Colon (tissue), 2 donors: ENCODE measurements around the gene CLEC4A.
"Not testable (repeated sequence)": the region's sequence is repeated elsewhere in the genome, so short reads cannot be mapped to it uniquely, and the experiment has no call there.

Experiments used
- FAIRE-seq: peaks from 2 replicates; lab custom pipeline; 2012; peaks lifted over from hg19 to GRCh38; lab: Jason Lieb, UNC
- donor health status: control.
- donor health status: control.

Gene CLEC4A

GRCh38 chr12:8123124-8123912, at the start of gene CLEC4A:
Gene CLEC4A (plus strand): TSS chr12:8123617. CDS start chr12:8123879, 262 bp downstream.
- FAIRE-seq: no peak

DNA sequence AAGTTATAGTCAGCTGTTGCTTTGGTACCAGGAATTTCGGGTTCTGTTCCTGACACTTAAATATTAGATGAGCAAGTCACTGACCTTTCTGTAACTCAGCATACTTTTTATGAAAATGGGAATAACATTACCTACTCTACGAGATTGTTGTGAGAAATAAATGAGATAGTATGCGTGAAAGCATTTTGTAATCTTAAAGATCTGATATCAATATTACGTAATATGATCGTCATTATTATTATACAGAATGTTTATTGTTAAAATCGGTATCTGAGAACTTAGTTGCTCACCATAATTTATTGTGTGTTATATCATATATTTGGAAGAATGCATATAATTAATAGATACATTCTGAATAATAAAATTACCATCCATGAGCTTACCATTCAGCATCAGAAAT, 47.5 kb upstream of the CLEC4A start:
- FAIRE-seq: no peak

GRCh38 chr12:8076366-8076765, 47.1 kb upstream of the CLEC4A start:
- FAIRE-seq: no peak

- no peak for FAIRE-seq
Observed at GRCh38 chr12:8077207-8077606, 46.2 kb upstream of the CLEC4A start.

GRCh38 chr12:8078398-8078797, 45.0 kb upstream of the CLEC4A start:
- FAIRE-seq: no peak

GRCh38 chr12:8078916-8079315, 44.5 kb upstream of the CLEC4A start:
- no peak for FAIRE-seq

DNA sequence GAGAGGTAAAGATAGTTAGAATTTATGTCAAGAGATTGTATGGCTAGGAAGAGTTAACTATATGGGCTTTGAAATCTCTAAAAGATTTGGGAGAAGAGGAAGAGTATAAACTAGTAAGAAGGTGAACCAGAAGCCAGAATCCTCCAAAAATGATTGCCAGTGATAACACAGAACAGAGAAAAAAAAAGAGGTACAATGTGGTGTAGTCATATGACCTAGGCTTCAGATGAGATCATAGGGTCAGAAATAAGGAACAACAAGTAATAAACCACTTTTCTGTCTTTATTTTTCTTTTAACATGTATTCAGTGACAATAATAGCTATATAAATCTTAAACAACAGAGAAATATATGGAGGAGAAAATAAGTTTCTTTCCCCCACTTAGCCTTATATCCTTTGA, 43.3 kb upstream of the CLEC4A start:
- no peak for FAIRE-seq

GRCh38 chr12:8081251-8081920, 42.0 kb upstream of the CLEC4A start:
- no peak for FAIRE-seq

GRCh38 chr12:8082808-8083100, 40.7 kb upstream of the CLEC4A start:
- no peak for FAIRE-seq

DNA sequence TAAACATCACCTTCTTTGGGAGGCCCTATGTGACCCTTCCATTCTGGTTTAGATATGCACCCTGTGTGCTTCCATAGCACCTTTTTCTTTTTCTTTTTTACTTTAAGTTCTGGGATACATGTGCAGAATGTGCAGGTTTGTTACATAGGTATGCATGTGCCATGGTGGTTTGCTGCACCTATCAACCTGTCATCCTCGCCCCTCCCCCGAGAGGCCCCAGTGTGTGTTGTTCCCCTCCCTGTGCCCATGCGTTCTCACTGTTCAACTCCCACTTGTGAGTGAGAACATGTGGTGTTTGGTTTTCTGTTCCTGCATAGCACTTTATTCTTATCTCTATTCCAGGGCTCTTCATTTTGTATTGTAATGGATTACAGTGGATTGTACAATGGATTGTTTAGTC, 39.1 kb upstream of the CLEC4A start:
- FAIRE-seq: not testable (repeated sequence)

DNA sequence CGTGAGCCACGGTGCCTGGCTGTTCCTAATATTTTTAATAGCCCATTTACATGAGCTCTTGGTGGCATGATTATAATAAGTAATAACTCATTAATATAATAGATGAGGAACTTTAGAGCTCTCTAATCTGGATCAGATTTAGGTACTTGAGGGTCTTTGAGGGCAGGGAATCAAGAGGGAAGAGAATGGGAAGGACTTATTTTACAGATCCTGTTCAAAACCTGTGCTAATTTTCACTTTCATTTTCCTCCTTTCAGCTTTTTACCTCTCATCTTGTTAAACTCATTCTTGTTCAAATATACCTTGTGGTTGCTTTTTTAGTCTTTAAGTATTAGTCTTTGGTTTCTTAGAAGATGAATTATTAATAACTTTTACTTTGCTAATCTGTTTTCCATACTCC, 35.8 kb upstream of the CLEC4A start:
- FAIRE-seq: no peak

DNA sequence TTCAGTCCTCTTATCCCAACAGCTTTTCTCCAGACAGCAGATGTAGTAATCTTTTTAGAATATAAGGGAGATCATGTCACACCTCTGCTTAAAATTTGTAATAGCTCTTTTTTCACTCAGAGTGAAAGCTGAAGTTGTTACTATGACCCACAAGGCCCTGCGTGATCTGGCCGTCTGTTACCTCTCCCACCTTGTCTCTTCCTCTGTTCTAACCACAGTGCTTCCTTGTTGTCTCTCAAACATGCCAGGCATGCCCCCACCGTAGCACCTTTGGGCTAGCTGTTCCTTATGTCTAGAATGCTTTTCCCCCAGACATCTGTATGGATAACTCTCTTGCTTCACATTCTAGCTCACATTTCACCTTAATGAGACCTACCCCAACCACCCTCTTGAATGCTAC, 34.8 kb upstream of the CLEC4A start:
- no peak for FAIRE-seq

DNA sequence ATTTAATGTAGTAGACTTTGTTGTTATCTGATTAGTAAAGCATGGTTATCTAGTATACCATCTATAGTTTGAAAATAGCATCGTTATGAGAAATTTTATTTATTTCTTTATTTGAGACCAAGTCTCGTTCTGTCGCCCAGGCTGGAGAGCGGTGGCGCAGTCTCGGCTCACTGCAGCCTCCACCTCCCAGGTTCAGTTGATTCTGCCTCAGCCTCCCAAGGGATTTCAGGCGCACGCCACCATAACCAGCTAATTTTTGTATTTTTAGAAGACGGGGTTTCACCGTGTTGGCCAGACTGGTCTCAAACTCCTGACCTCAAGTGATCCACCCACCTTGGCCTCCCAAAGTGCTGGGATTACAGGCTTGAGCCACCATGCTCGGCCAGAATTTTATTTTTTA, 34.1 kb upstream of the CLEC4A start:
- not testable (repeated sequence) for FAIRE-seq

GRCh38 chr12:8089716-8090115, 33.7 kb upstream of the CLEC4A start:
- FAIRE-seq: no peak

DNA sequence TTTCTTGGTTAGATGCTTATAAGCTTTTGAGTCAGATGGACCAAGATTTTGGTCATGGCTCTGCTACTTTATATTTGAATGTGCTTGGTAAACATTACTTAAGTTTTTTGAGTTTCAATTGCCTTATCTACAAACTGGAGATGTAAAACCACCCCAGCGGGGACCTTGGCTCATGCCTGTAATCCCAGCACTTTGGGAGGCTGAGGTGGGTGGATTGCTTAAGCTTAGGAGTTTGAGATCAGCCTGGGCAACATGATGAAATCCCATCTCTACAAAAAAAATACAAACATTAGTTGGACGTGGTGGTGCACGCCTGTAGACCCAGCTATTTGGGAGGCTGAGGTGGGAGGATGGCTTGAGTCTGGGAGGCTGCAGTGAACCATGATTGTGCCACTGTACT, 30.1 kb upstream of the CLEC4A start:
- no peak for FAIRE-seq

GRCh38 chr12:8096281-8096915, 27.0 kb upstream of the CLEC4A start:
- FAIRE-seq: no peak

GRCh38 chr12:8099235-8099634, 24.2 kb upstream of the CLEC4A start:
- FAIRE-seq: no peak

DNA sequence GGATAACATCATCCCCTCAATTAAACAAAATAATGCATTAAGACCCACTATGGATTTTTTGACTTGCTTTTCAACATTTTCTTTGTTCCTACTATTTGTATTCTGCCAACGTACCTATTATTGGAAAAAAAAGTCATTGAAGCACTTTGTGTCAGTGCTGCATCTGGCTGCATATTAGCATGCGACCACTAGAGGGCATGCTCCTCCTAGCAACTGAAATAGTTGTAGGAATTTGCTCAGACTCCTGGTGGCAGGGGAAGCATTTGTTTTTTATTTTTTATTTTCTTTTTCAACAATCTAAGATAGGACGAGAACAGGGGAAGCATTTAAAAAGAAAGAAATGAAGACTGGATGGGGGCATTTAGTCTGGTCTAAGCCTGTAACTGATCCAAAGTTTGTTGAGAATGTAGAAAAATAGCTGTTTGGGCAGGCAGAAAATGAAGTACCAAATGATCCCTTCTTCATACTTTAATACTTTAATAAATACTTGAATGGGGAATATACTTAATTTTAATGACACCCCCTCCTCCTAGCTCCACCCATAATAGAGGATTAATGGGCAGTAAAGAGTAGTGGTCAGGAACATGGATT, 14.5 kb upstream of the CLEC4A start:
- FAIRE-seq: peak; percentile 58

- not testable (repeated sequence) for FAIRE-seq
Observed at GRCh38 chr12:8113117-8113516, 10.3 kb upstream of the CLEC4A start.

GRCh38 chr12:8120072-8120713, 3.2 kb upstream of the CLEC4A start:
- no peak for FAIRE-seq

DNA sequence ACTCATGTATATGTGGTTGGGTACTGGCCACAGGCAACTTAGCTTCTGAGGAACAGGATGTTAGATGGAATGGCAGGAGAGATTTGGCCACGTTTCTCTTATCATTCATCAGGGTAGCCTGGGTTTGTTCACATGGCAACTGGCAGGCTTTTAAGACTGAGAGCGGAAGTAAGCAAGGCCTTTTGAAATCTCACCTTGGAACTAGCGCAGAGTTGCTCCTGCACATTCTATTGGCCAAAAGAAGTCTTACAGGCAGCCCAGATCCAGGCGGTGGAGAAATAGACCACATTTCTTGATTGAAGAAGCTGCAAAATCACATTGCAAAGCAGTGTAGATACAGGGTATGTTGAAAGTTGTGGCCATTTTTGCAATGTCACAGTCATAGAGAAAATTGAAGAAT, 3.7 kb downstream of the CLEC4A start:
- no peak for FAIRE-seq

DNA sequence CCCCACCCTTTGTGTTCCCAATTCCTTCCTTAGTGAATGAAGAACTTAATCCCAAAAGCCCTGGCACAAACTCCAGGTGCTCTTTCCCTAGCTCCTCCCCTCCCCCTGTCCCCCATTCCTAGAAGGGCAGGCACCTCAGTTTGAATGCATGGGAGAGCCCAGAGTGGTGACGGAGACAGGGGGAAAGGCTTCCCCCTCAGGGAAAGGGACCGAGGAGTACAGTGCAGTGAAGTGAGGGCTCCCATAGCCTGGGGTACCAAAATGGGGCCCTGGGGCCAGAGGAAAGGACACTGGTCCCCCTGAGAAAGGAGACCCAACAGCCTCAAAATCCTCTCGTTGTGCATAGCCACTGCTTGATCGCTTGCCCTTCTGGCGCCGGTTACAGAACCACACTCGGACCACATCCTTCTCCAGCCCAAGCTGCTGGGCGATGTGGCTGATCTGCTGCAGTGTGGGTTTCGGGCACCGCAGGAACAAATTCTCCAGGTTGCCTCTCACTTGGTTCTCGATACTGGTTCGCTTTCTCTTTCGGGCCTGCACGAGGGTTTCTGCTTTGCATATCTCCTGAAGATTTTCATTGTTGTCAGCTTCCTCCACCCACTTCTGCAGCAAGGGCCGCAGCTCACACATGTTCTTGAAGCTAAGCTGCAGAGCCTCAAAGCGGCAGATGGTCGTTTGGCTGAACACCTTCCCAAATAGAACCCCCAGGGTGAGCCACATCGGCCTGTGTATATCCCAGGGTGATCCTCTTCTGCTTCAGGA, 10.4 kb downstream of the CLEC4A start:
- not testable (repeated sequence) for FAIRE-seq
